Caki2 (cell line): ENCODE data around the gene SPHK2. TPM values are rescaled to one million over a fixed set of nuclear protein-coding genes. Genes with fewer than 3 reads are reported as not detected.
"Not testable (repeated sequence)": the region's sequence is repeated elsewhere in the genome, so short reads cannot be mapped to it uniquely, and the experiment has no call there.

ENCODE experiments used
- DNase-seq: peaks from one replicate; pipeline ENCODE4 v3.0.0-alpha.2; 2015; ENCODE audit warnings: low read depth
- in situ Hi-C: cut with HindIII; loops from 2 replicates; pipeline ENCODE4 v1.10.0; 2016; ENCODE audit warnings: low sequenced_read_pairs, low pct_unique_long_range_greater_than_20kb, mixed read lengths
- total RNA-seq: library from RNA; depleted of rRNA; stranded (reverse); fragments of >200 nt; shearing (Covaris generic); gene quantifications from 2 replicates; pipeline ENCODE4 v1.2.3, GENCODE V29; 2014; ENCODE audit warnings: low replicate concordance

Gene SPHK2
- total RNA-seq, 1 experiment from 2014 or later: 4.8 TPM

DNA sequence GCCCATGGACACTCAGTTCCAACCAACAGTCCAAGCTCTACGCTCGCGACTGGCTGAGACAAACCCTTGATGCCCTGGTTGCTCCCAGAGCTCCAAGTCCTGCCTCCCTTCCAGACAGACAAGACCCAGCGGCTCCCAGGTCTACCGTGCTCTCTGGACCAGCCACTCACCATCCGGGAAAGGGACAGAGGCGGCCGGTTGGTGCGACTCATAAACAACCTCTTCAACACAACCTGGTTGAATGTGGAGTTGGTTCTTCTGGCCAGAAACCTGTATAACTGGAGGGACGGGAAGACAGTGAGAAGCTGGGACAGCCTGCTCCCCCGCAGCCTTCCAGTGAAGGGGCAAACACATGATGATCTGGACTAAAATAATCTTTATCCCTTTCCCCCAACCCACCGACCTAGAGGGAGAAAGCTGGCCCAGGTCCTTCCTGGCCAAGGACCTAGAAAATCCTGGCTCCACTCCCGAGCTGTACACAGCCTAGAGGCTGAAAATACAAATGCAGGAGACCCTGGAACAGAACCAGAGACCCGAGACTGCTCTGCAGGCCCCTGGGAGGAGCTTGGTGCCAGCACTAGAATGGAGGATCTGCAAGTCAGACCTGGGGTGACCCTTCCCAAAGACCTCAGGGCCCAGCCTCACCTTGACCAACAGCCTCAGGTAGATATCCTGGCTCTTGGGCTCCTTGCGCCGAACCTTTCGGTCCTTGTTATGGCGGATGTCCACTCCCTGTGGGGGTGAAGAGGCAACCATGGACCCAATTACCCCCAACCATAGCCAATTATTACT, 2.0 kb upstream of the SPHK2 start:
- in situ Hi-C loops: no loop called here
- DNase-seq: no peak

DNA sequence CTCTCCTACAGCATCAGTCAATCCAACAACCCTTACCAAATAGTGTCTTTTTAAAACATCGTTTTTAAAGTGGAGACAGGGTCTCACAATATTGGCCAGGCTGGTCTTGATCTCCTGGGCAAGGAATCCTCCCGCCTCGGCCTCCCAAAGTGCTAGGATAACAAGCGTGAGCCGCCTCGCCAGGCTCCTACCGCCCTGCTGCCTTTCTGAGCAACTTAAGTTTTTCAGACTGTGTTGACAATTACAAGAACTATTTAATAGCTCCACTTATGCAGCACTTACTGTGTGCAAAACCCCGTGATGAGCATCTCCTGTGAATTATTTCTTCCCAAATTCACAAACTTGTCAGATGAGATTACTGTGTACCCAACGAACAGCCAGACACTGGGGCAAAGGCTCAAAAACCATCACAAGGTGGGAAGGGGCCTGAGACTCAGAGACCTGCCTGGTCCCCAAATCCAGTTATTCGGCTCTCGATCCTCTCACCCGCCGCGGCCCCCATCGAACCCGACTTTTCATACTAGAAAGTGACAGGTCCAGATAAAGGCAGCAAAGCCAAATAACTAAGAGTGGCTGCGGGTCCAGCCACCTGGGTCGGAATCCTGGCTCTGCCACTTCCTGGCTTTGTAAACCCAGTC, 909 bp upstream of the SPHK2 start:
- no peak for DNase-seq
- in situ Hi-C loops: no loop called here

DNA sequence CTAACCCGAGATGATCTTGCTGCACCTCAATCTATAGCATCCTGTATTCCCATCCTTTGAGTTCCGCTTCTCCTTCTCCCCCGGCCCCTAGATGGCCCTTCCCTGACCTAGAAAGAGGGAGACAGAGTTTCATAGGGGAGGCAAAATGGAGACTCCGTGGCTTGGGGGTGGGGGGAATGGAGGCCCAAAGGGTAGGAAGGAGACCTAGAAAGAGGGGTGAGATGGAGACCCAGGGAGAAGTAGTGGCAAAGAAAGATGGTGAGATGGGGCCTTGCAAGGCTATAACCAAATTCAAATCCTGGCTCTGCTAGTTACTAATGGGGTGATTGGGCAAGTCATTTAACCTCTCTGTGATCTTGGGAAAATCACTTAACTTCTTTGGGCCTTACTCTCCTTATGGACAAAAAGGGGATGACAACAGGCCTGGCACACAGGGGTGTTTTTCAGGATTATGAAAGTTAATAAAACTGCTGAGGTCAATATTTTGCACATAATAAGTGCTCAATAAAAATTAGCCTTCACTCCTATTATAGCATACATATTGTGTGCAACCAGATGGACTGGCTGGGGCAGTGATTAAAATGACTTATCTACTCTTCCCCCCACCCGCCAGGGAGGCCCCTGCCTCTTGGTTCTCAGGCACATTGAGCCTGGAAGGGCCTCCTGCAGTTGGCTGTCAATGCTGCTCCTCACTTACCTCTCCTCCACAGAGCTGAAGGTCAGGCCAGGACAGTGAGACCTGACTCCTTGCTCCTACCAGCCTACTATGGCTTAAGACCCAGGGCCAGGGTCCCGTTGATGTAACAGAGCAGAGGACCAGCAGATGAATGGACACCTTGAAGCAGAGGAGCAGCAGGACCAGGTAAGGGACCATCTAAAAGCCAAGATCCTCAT, 633 bp downstream of the SPHK2 start:
- in situ Hi-C loops: no loop called here
- no peak for DNase-seq

DNA sequence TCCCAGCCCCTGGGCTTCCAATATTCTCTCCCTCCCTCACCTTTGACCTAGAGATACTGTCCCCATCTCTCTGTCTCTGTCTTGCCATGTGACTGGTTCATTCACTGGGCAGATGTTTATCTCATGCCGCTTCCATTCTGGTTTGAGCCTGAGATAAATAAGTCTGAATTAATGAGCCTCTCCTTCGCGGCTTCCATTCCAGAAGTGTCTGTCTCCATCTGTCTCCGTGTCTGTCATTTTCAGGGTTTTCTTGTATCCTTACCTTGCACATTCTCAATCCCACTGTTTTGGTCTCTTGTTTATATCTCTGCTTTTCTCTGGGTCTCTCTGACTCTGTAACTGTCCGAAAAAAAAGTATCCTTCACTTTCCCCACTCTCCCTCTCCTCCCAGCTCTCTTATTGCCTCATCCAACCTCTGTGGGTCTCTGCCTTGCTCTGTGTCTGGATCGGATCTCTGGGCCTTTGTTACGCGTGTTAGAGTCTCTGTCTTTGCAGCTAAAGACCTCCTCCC, 4.3 kb downstream of the SPHK2 start:
- DNase-seq: no peak
- in situ Hi-C loops: no loop called here

DNA sequence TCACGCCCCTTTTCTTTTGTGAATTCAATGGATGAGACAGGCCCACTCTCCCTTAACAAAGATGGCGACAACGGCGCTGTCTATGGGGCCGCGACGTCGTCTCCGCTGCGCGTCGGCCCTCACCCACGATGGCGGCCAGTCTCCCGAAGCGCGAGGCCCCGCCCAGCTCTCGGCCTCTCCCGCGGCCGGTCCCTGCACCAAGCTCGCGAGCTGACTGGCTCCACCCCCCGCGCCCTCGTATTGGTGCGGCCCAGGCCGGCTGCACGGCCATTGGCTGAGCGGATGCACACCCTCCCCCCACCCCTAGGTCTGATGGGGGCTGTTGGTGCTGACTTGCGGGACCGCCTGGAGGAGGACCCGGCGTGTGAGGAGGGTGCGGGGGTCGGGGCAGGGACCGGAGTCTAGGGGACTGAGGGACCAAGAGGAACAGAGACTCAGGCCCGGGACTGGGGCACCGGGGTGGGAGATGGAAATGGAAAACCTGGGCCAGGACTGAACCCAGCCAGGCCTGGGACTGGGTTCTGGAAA, 4.8 kb downstream of the SPHK2 start:
- in situ Hi-C loops: no loop called here
- DNase-seq: peak; percentile 96

DNA sequence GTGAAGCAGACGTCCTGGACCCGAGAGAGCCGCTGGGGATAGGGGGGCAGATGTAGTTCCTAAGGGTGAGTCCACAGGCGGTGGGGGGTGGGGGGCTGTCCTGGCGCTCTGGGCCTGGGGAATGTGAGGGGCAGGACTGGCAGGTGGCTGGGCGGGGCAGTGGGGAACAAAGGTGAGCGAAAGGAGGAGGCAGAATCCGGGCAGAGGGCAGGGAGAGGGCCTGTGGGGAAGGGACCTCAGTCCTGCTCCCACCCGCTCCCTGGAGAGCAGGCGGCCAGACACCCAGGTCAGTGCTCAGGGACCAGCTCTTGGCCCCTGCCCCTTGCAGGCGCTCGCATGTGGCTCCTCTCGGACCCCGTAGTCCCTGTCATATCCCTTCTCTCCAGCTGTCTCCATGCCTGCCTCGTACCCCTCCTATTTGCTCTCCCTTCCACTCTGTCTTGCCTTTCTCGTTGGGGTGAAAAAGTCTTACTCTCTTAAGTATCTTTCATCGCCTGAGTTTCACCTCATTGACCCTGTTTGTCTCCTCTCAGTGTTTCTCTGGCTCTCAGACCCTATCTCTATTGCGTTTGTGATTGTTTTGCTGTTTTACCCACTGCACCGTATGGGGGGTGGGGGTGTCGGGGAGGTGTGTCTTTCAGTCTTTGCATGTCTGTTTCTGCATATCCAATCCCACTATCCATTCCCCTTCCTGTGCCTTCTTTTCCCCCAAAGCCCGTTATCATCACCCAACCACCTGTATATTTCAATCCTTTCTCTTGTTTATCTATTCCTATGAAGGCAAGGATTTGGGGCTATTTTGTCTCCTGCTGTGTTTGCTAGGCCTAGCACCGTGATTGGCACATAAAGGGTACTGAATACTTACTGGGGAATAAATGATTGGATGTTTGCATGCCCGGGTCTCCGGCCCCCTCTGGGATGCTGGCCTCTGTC, 5.8 kb downstream of the SPHK2 start:
- DNase-seq: no peak
- in situ Hi-C loops: no loop called here

DNA sequence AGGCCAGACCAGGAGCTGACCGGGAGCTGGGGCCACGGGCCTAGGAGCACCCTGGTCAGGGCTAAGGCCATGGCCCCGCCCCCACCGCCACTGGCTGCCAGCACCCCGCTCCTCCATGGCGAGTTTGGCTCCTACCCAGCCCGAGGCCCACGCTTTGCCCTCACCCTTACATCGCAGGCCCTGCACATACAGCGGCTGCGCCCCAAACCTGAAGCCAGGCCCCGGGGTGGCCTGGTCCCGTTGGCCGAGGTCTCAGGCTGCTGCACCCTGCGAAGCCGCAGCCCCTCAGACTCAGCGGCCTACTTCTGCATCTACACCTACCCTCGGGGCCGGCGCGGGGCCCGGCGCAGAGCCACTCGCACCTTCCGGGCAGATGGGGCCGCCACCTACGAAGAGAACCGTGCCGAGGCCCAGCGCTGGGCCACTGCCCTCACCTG, 6.6 kb downstream of the SPHK2 start:
- in situ Hi-C loops: no loop called here
- no peak for DNase-seq

DNA sequence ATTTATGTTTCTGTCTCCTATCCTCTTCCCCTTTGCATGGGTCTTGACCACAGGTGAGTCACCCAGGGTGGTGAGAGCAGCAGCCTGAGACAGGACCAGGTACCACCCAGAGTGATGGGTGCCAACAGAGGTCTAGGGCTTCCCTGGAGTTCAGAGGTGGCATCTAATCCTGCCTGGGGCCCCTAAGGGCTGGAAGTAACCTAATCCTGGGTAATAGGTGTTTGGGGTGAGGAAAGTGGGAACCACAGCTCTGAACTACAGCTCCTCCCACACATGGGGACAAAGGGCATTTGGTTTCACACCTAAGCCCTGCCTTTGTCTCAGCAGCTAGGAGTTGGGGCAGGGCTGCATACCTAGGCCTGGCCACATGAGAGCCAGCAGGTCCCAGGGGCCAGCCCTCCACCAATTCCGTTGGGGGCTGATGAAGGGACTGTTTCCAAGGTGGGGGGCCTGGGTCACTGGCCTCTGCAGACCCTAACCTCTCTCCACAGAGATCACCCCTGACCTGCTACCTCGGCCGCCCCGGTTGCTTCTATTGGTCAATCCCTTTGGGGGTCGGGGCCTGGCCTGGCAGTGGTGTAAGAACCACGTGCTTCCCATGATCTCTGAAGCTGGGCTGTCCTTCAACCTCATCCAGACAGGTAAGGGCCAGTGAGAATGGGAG, 8.0 kb downstream of the SPHK2 start:
- in situ Hi-C loops: no loop called here
- peak; percentile 61 for DNase-seq

DNA sequence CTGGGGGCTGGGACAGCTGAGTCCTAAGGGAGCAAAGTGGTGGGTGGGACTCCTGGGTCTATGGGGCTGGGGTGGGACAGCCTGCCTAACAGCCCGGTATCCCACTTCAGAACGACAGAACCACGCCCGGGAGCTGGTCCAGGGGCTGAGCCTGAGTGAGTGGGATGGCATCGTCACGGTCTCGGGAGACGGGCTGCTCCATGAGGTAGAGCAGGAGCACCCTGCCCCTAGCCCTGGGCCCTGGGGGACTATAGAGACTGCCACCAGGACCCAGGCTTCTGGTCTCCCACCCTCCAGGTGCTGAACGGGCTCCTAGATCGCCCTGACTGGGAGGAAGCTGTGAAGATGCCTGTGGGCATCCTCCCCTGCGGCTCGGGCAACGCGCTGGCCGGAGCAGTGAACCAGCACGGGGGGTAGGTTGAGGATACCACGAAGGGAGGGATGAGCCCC, 8.6 kb downstream of the SPHK2 start:
- in situ Hi-C loops: no loop called here
- DNase-seq: no peak

DNA sequence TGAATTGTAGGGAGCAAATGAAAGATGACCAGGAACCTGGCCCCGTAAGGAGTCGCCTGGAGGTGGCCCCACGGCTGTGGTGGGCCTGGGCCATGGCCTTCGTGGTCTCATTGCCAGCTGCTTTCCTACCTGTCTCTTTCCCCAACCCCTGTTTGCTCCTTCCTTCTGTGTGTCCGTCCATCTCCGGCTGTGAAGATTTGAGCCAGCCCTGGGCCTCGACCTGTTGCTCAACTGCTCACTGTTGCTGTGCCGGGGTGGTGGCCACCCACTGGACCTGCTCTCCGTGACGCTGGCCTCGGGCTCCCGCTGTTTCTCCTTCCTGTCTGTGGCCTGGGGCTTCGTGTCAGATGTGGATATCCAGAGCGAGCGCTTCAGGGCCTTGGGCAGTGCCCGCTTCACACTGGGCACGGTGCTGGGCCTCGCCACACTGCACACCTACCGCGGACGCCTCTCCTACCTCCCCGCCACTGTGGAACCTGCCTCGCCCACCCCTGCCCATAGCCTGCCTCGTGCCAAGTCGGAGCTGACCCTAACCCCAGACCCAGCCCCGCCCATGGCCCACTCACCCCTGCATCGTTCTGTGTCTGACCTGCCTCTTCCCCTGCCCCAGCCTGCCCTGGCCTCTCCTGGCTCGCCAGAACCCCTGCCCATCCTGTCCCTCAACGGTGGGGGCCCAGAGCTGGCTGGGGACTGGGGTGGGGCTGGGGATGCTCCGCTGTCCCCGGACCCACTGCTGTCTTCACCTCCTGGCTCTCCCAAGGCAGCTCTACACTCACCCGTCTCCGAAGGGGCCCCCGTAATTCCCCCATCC, 9.4 kb downstream of the SPHK2 start:
- no peak for DNase-seq
- in situ Hi-C loops: no loop called here

DNA sequence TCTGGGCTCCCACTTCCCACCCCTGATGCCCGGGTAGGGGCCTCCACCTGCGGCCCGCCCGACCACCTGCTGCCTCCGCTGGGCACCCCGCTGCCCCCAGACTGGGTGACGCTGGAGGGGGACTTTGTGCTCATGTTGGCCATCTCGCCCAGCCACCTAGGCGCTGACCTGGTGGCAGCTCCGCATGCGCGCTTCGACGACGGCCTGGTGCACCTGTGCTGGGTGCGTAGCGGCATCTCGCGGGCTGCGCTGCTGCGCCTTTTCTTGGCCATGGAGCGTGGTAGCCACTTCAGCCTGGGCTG, 9.9 kb downstream of the SPHK2 start:
- DNase-seq: no peak
- in situ Hi-C loops: no loop called here

DNA sequence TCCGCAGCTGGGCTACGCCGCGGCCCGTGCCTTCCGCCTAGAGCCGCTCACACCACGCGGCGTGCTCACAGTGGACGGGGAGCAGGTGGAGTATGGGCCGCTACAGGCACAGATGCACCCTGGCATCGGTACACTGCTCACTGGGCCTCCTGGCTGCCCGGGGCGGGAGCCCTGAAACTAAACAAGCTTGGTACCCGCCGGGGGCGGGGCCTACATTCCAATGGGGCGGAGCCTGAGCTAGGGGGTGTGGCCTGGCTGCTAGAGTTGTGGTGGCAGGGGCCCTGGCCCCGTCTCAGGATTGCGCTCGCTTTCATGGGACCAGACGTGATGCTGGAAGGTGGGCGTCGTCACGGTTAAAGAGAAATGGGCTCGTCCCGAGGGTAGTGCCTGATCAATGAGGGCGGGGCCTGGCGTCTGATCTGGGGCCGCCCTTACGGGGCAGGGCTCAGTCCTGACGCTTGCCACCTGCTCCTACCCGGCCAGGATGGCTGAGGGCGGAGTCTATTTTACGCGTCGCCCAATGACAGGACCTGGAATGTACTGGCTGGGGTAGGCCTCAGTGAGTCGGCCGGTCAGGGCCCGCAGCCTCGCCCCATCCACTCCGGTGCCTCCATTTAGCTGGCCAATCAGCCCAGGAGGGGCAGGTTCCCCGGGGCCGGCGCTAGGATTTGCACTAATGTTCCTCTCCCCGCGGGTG, 10.4 kb downstream of the SPHK2 start:
- in situ Hi-C loops: no loop called here
- no peak for DNase-seq

DNA sequence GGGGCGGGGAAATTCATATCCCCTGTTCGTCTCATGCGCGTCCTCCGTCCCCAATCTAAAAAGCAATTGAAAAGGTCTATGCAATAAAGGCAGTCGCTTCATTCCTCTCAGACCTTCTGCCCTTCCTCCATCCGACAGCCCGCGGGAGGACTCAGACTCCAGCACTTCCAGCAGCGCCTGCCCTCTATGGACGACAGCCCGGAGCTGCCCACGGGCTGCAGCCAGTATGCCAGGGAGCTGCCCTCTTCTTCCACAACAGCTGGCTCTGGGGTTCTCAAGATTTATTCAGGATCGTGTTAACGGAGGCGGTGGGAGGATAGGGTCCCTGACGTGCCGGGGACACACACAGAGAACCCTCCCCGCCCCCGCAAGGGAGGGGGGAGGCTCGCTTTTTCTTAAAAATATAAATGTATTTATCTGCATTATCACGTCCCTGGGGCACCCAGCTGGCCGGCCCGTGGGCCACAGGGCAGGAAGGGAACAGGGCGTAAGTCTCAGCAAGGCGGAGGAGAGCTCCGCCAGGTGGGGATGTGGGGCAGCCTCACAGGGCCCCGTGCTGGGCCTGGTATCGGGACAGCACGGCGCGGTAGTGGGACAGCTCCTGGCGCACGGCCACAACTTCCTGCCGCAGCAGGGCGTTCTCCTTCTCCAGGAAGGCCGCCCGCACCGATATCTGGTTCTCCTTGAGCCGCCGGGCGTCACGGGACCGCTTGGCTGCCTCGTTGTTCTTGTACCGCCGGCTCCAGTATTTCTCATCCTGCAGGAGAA, 11.2 kb downstream of the SPHK2 start:
- DNase-seq: no peak
- in situ Hi-C loops: no loop called here

DNA sequence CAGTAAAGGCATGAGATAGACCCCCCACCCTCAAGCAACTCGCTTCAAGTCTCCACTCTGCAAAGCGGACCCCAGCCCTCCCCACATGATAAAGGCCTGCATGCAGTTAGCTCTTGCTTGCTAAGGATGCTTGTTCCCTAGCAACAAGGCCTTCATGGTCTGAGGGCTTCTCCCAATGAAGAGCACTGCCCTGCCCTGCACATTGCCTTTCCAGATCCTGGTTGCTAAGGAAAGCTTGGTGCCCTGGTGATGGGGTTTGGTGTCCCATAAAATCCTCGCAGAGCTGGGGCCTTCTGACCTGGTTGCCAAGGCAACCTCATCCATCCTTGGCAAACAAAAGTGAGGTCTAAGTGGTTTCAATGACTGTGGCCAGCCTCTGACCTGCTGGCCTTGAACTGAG, 11.9 kb downstream of the SPHK2 start:
- in situ Hi-C loops: no loop called here
- peak; percentile 43 for DNase-seq

DNA sequence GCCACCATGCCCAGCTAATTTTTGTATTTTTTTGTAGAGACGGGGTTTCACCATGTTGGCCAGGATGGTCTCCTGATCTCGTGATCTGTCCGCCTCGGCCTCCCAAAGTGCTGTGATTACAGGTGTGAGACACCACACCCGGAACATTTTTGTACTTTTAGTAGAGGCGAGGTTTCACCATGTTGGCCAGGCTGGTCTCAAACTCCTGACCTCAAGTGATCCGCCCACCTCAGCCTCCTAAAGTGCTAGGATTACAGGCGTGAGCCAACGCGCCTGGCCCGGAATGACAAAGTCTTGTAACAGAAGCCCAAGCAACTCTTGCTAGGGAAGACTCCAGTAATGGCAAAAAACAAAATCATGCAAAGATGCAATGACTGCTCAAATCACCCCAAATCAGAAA, 13.0 kb downstream of the SPHK2 start:
- in situ Hi-C loops, DNase-seq: not testable (repeated sequence)
